ENCODE results near the gene ARSI.

ARSI gene

GRCh38 chr5:150327139-150327538 lies 24.4 kb upstream of the ARSI start:
- H3K4me3 ChIP-seq (ENCODE audit: low read depth, low read length) = no peak overlapping the region

GRCh38 chr5:150326707-150327106 lies 24.0 kb upstream of the ARSI start:
- no peak overlapping the region for H3K4me3 ChIP-seq (ENCODE audit: low read depth, low read length)

- no peak overlapping the region for H3K4me3 ChIP-seq (ENCODE audit: low read depth, low read length)
These were observed 22.7 kb upstream of the ARSI start for GRCh38 chr5:150325426-150325825.

GRCh38 chr5:150323819-150324218 lies 21.1 kb upstream of the ARSI start:
- no peak overlapping the region for H3K4me3 ChIP-seq (ENCODE audit: low read depth, low read length)

GRCh38 chr5:150323092-150323491 lies 20.4 kb upstream of the ARSI start:
- no peak overlapping the region for H3K4me3 ChIP-seq (ENCODE audit: low read depth, low read length)

- H3K4me3 ChIP-seq (ENCODE audit: low read depth, low read length) = no peak overlapping the region
These were observed 19.5 kb upstream of the ARSI start for GRCh38 chr5:150322202-150322601.

GRCh38 chr5:150321784-150322183 lies 19.1 kb upstream of the ARSI start:
- H3K4me3 ChIP-seq (ENCODE audit: low read depth, low read length) = no peak overlapping the region

- no peak overlapping the region for H3K4me3 ChIP-seq (ENCODE audit: low read depth, low read length)
These were observed 18.5 kb upstream of the ARSI start for GRCh38 chr5:150321211-150321610.

GRCh38 chr5:150320044-150320613 lies 17.4 kb upstream of the ARSI start:
- H3K4me3 ChIP-seq (ENCODE audit: low read depth, low read length) = no peak overlapping the region

- no peak overlapping the region for H3K4me3 ChIP-seq (ENCODE audit: low read depth, low read length)
These were observed 16.7 kb upstream of the ARSI start for GRCh38 chr5:150319484-150319790.

- no peak overlapping the region for H3K4me3 ChIP-seq (ENCODE audit: low read depth, low read length)
These were observed 16.1 kb upstream of the ARSI start for GRCh38 chr5:150318613-150319483.

- H3K4me3 ChIP-seq (ENCODE audit: low read depth, low read length) = no peak overlapping the region
These were observed 14.6 kb upstream of the ARSI start for GRCh38 chr5:150317048-150318003.

- no peak overlapping the region for H3K4me3 ChIP-seq (ENCODE audit: low read depth, low read length)
These were observed 13.6 kb upstream of the ARSI start for GRCh38 chr5:150316320-150316719.

GRCh38 chr5:150315245-150315644 lies 12.5 kb upstream of the ARSI start:
- no peak overlapping the region for H3K4me3 ChIP-seq (ENCODE audit: low read depth, low read length)

- H3K4me3 ChIP-seq (ENCODE audit: low read depth, low read length) = no peak overlapping the region
These were observed 11.4 kb upstream of the ARSI start for GRCh38 chr5:150313921-150314716.

- no peak overlapping the region for H3K4me3 ChIP-seq (ENCODE audit: low read depth, low read length)
These were observed 10.8 kb upstream of the ARSI start for GRCh38 chr5:150313501-150313900.

GRCh38 chr5:150312518-150312917 lies 9.8 kb upstream of the ARSI start:
- no peak overlapping the region for H3K4me3 ChIP-seq (ENCODE audit: low read depth, low read length)

- no peak overlapping the region for H3K4me3 ChIP-seq (ENCODE audit: low read depth, low read length)
These were observed 8.4 kb upstream of the ARSI start for GRCh38 chr5:150311015-150311692.

GRCh38 chr5:150310246-150310645 lies 7.5 kb upstream of the ARSI start:
- no peak overlapping the region for H3K4me3 ChIP-seq (ENCODE audit: low read depth, low read length)

- H3K4me3 ChIP-seq (ENCODE audit: low read depth, low read length) = no peak overlapping the region
These were observed 7.2 kb upstream of the ARSI start for GRCh38 chr5:150309886-150310239.

All from iPS-11a (cell line).